Mesodermal cell (in vitro differentiated cells): ENCODE results near the gene VAPB.
"Not testable (repeated sequence)": the region's sequence is repeated elsewhere in the genome, so short reads cannot be mapped to it uniquely, and the experiment has no call there.

Source experiments
- H3K27ac ChIP-seq: 2 replicates; pipeline ENCODE4 v1.7.0; 2013; ENCODE audit warnings: mild to moderate bottlenecking, low read depth, low read length, moderate library complexity; ENCODE audit not compliant: severe bottlenecking
- H3K36me3 ChIP-seq: 2 replicates; pipeline ENCODE4 v1.7.1; 2013; ENCODE audit warnings: mild to moderate bottlenecking, low read length, moderate library complexity; ENCODE audit not compliant: control insufficient read depth, insufficient read depth
- H3K4me1 ChIP-seq: one replicate; pipeline ENCODE4 v1.7.1; 2013; ENCODE audit warnings: mild to moderate bottlenecking, low read length; ENCODE audit not compliant: insufficient read depth, control insufficient read depth, poor library complexity, severe bottlenecking
- H3K4me3 ChIP-seq: 2 replicates; pipeline ENCODE4 v1.7.0; 2013; ENCODE audit warnings: low read length, control low read depth, mild to moderate bottlenecking; ENCODE audit not compliant: insufficient read depth, poor library complexity, severe bottlenecking; ENCODE audit errors: extremely low read depth
- H3K9me3 ChIP-seq: 2 replicates; pipeline ENCODE4 v1.7.1; 2013; ENCODE audit warnings: mild to moderate bottlenecking, low read length, moderate library complexity; ENCODE audit not compliant: control insufficient read depth
- WGBS, 2 experiments: methylation state at CpG; one replicate each; pipeline ENCODE4 v1.1.5; 2013; ENCODE audit warnings: missing lambda C conversion rate in 2 of 2; ENCODE audit not compliant: insufficient coverage in 2 of 2; 5-methylcytosine and 5-hydroxymethylcytosine counted together

Gene VAPB

DNA sequence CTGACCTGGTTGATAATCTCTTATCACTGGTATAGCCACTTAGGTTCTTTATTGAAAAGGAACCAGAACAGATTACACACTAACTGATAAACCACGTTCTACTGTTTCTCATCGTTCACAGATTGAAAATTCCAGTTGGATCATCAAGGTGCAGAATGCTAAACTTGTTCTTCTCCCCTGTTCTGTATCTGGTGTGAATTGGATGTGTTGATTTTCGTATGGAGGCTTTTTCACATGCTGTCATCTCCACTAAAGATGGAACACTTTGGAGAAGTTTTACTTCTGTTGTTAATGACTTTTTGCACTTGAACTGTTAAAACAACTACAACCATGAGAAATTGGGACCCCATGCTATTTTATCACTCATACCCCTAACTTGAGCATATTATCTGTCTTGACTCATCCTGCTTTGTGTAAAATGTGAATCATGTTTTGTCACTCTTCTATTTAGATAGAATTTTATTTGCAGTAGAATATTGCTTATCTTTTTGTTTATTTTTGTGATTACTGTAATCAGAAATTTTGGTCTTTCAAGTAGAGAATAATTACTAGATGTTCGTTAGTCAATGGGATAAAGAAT is 17.5 kb downstream of the VAPB start:
- Histone ChIP-seq H3K4me1 (peaks cover 8% of the 10 kb centered on the region), H3K27ac (no peak overlapping the region), H3K4me3 (no peak overlapping the region), H3K9me3 (no peaks in the 10 kb centered on the region), H3K36me3 (peaks cover 11% of the 10 kb centered on the region)
- 80 to 83% methylated on average over 1 of the region's 4 CpGs for WGBS, 2 experiments

DNA sequence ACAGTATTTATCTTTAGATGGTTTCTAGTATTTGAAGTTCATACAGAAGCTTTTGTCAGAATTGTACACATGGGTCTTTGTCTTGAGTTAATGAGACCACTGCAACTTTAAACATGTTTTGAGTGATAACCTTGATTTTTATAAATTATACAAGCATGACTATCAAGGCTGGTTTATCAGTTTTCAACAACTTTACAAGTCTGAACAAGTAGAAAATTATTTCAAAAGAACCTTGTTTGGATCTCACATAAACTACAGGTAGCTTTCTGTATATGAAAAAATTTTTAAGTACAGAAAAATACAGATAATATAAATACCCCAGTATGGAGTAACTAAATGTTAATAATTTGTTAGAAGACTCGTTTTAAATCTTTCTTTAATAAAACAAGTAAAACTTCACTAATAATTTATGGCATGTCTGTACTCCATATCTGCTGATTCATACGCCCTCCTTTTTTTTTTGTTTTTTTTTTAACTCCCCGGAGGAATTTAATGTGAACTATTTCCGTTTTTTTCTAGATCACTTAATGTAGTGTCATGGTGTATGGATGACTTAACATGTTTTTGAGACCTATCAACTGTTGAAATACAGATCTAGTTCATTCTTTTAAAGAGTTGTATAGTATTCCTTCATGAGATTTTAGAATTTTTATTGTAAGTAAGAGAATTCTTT is 18.3 kb downstream of the VAPB start:
- peaks cover 8% of the 10 kb centered on the region for H3K4me1 ChIP-seq
- H3K4me3 ChIP-seq, result no peak overlapping the region
- peaks cover 11% of the 10 kb centered on the region for H3K36me3 ChIP-seq
- no peaks in the 10 kb centered on the region for H3K9me3 ChIP-seq
- no CpG with 5 or more reads among the region's 4 CpGs for WGBS, 2 experiments
- no peak overlapping the region for H3K27ac ChIP-seq

DNA sequence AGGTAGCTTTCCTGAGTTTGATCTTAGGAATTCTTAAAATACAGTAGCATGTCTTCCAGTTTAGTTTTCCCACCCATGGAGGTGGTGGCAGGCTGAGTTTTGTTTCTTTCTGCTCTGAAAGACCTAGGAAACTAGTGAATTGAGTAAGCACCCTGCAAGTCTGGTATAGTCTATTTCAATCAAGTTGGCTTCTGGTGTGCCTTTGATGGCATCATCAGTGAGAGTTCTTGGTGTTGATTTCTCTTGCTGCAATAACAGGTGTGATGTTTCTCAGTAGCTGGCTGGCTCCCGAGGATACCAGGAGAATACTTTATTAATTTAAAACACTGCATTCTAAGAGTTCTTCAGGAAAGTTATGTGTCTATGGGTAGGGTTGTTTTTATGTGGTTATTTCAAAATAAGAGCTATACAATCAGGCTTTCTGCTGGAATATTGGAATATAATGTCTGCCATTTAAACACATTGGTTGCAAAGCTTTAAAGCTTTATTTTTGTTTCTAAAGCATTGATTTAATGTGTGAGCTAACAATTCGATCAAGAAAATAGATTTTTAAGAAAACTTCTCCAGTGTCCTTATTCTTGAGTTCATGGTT is 19.0 kb downstream of the VAPB start:
- H3K9me3 ChIP-seq, result no peaks in the 10 kb centered on the region
- H3K27ac ChIP-seq, result no peak overlapping the region
- no CpG with 5 or more reads among the region's 2 CpGs for WGBS, 2 experiments
- H3K4me3 ChIP-seq, result no peak overlapping the region
- H3K4me1 ChIP-seq, result peaks cover 8% of the 10 kb centered on the region
- peaks cover 11% of the 10 kb centered on the region for H3K36me3 ChIP-seq

DNA sequence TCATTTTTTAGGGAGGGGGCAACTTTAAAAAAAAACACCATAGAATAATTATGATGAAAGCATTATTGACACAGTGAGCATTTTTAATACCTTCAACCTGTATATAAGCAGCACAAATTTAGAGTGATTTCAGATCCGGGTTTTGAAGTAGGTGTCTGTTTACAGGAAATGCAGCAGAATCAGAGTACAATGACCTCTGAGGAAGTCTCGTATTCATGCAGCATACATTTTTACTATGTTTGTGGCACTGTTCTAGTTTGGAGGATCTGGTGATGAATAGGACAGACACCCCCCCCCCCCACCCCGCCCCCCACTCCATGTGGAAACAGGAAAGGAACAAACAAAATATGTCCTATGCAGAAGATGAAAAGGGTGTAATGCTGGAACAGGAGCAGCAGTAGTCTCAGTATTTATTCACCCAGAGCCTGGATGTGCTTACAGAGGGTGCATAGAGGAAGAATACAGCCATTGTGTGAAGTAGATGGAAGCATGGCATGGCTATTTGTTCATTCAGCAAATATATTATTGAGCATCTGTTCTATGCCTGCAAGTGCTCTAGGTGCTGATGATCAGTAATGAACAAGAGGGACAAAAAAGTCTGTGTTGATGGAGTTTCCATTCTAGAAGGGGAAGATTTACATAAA is 19.7 kb downstream of the VAPB start:
- Histone ChIP-seq H3K27ac (no peak overlapping the region), H3K4me3 (no peak overlapping the region), H3K4me1 (peaks cover 8% of the 10 kb centered on the region), H3K9me3 (no peaks in the 10 kb centered on the region), H3K36me3 (peaks cover 11% of the 10 kb centered on the region)
- no CpG with 5 or more reads among the region's 3 CpGs for WGBS, 2 experiments

DNA sequence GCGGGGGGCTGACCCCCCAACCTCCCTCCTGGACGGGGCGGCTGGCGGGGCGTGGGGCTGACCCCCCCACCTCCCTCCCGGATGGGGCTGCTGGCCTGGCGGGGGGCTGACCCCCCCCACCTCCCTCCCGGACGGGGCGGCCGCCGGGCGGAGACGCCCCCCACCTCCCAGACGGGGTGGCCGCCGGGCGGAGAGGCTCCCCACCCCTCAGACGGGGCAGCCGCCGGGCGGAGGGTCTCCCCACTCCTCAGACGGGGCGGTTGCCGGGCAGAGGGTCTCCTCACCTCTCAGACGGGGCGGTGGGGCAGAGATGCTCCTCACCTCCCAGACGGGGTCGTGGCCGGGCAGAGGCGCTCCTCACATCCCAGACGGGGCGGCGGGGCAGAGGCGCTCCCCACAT is 25.2 kb downstream of the VAPB start:
- not testable (repeated sequence) for H3K4me3 ChIP-seq, H3K9me3 ChIP-seq, H3K4me1 ChIP-seq, H3K27ac ChIP-seq
- peaks cover 36% of the 10 kb centered on the region for H3K36me3 ChIP-seq
- WGBS, 2 experiments, result no CpG with 5 or more reads among the region's 35 CpGs

DNA sequence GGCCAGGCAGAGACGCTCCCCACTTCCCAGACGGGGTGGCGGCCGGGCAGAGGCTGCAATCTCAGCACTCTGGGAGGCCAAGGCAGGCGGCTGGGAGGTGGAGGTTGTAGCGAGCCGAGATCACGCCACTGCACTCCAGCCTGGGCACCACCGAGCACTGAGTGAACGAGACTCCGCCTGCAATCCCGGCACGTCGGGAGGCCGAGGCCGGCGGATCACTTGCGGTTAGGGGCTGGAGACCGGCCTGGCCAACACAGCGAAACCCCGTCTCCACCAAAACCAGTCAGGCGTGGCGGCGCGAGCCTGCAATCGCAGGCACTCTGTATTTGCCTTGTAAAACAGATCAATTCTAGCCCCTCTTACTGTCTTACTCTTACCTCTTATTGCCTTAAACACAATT is 25.8 kb downstream of the VAPB start:
- not testable (repeated sequence) for H3K27ac ChIP-seq, H3K4me1 ChIP-seq, H3K9me3 ChIP-seq, H3K4me3 ChIP-seq
- 98 to 100% methylated on average over 7 to 9 of the region's 26 CpGs for WGBS, 2 experiments
- H3K36me3 ChIP-seq, result peaks cover 41% of the 10 kb centered on the region

DNA sequence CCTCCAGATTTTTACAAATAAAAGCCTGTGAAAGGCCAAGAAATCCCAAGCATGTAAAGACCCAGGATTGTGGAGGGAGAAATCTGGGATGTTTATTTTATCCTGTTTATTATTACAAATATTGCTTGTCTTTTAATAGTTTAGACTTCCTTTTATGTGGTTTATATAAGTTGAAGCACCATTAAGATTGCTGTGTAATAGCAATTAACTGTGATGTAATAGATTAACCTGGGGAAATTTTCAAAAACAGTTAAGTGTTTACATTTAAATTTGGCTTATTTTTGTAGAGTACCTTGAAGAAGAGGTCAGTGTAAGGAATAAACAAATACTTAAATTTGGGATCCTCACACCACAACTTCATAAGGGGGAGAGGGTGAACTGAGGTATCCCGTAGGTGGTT is 27.0 kb downstream of the VAPB start:
- Histone ChIP-seq H3K4me1 (peaks cover under 1% of the 10 kb centered on the region), H3K36me3 (peaks cover 40% of the 10 kb centered on the region), H3K9me3 (no peaks in the 10 kb centered on the region), H3K4me3 (no peak overlapping the region), H3K27ac (no peak overlapping the region)
- WGBS, 2 experiments, result no CpG with 5 or more reads among the region's 1 CpG

DNA sequence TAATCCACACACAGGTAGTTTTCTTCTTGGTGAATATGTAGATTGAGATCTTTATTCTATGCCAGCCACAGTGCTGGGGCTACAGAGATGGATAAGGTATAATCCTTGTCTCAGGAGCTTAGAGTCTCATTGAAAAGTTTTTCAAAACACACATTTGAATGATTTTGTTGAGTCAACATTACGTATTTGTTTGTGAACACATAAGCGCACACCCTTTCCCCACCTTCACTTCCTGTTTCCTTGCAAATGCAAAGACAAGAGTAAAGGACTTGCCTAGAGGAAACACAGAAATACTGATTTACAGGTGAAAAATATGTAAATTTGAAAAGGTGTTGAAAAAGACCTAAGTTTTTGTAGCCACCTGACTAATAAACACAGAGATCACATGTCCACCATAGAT is 27.8 kb downstream of the VAPB start:
- H3K9me3 ChIP-seq, result no peaks in the 10 kb centered on the region
- WGBS, 2 experiments, result 80% methylated on average over 1 of the region's 2 CpGs; no CpG with 5 or more reads in 1 of the 2 experiments
- H3K27ac ChIP-seq, result no peak overlapping the region
- H3K4me3 ChIP-seq, result no peak overlapping the region
- peaks cover 43% of the 10 kb centered on the region for H3K36me3 ChIP-seq
- peaks cover 2% of the 10 kb centered on the region for H3K4me1 ChIP-seq

DNA sequence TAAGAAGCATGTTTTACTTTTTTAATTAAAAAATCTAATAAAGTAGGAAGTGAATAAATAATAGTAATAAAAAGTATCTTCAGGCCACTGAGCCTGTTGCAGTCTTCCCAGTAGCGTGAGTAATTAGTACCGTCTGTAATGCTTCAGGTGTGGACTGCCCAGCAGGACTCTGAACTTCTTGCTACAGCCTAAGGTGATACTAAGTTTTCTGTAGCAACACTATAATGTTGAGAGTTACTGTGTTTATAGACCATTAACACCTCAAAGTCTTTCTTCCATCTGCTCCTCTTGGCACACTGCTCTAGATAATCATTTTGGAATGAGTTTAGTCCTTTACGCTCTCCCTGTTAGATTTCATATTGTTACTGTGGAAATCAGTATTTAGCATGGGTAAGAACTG is 28.4 kb downstream of the VAPB start:
- H3K27ac ChIP-seq, result no peak overlapping the region
- peaks cover 48% of the 10 kb centered on the region for H3K36me3 ChIP-seq
- WGBS, 2 experiments, result 95% methylated on average over 3 of the region's 3 CpGs; no CpG with 5 or more reads in 1 of the 2 experiments
- no peaks in the 10 kb centered on the region for H3K9me3 ChIP-seq
- peaks cover 2% of the 10 kb centered on the region for H3K4me1 ChIP-seq
- no peak overlapping the region for H3K4me3 ChIP-seq

DNA sequence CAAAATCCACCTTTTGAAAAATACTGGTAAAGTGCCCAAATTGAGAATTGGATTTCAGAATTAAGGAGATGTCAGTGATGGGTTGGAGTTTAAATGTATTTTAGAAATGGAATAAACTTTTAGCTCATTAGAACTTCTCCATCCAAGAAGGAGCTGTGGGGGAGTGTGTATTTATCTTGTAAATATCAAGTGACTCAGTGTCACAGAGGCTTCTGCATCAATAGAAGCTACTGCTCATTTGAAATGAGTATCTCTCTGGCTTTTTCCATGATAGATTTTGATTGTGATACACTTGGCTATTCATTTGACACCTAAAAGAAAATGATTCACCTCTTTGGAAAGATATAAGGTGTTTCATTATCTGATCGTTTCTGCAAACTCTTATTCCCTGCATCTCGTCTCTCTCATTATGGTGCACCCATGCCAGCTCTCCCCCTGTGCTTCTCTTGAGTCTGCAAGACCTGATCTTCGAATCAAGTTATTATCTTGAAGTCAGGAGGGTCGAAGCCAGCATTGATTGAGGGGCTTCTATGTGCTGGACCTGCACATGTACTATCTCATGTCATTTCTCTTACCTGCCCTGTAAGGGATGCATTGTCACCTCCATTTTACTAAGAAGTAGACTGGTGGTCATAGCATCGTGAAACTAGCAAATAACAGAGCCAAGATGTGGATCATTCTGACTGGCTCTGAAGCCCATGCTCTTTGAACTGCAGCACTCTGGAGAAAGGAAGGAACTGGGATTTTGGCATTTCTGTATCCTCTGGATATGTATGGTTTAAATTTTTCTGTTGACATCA is 30.1 kb downstream of the VAPB start:
- Histone ChIP-seq H3K4me1 (peaks cover 2% of the 10 kb centered on the region), H3K4me3 (no peak overlapping the region), H3K27ac (no peak overlapping the region), H3K9me3 (no peaks in the 10 kb centered on the region), H3K36me3 (peaks cover 58% of the 10 kb centered on the region)
- 91 to 100% methylated on average over 1 to 4 of the region's 5 CpGs for WGBS, 2 experiments
